Vagina (tissue), 2 donors: ENCODE results near the gene NUBP2. TPM values are rescaled to one million over a fixed set of nuclear protein-coding genes. Genes with fewer than 3 reads are reported as not detected.

Experiments
- DNase-seq, 2 donors: peaks; one replicate each; pipeline ENCODE4 v3.0.0-alpha.2; 2017; ENCODE audit errors: extremely low spot score in 2 of 2
- H3K27ac ChIP-seq: fragments of 200-600 bp; sonication (generic); one replicate; pipeline ENCODE4 v1.5.1; 2019
- H3K27me3 ChIP-seq: fragments of 200-600 bp; sonication (generic); one replicate; pipeline ENCODE4 v1.5.1; 2019
- H3K36me3 ChIP-seq, 2 donors: fragments of 200-600 bp; sonication (generic); one replicate each; pipeline ENCODE4 v1.5.1; 2017 to 2019
- H3K4me1 ChIP-seq: fragments of 200-600 bp; sonication (generic); one replicate; pipeline ENCODE4 v1.5.1; 2019
- H3K4me3 ChIP-seq, 2 donors: fragments of 200-600 bp; sonication (generic); 1 replicate in 1 of 2; 2 replicates in 1 of 2; pipeline ENCODE4 v1.5.1; 2016 to 2019
- H3K9me3 ChIP-seq: fragments of 200-600 bp; sonication (generic); one replicate; pipeline ENCODE4 v1.5.1; 2019
- CTCF ChIP-seq, 3 experiments: fragments of 450-650 bp in 2 of 3; fragments of 200-600 bp in 1 of 3; sonication (generic) in 1 of 3; IDR thresholded peaks; one replicate each; pipeline ENCODE4 v1.5.1; 2017 to 2019; ENCODE audit warnings: antibody characterized with exemption in 3 of 3, mild to moderate bottlenecking in 2 of 3, moderate library complexity in 2 of 3
- POLR2A ChIP-seq, 2 donors: fragments of 450-650 bp; IDR thresholded peaks; one replicate each; pipeline ENCODE4 v1.6.1; 2017; ENCODE audit warnings: antibody characterized with exemption in 2 of 2, mild to moderate bottlenecking in 2 of 2, moderate library complexity in 2 of 2
- POLR2AphosphoS5 ChIP-seq, 2 donors: sonication (generic); formaldehyde crosslinking; IDR thresholded peaks; one replicate each; pipeline ENCODE4 v1.9.0; 2017; ENCODE audit warnings: antibody characterized with exemption in 2 of 2, mild to moderate bottlenecking in 2 of 2, low read depth in 1 of 2; ENCODE audit not compliant: insufficient read depth in 1 of 2
- intact Hi-C: fragments of 100-400 bp; cut with DNase I; formaldehyde crosslinking; loops from one replicate; pipeline ENCODE4 v1.15.1; 2023
- total RNA-seq: library from RNA; depleted of rRNA; stranded (reverse); fragments of >200 nt; gene quantifications from one replicate; pipeline ENCODE4 v1.2.3, GENCODE V29; 2016

The NUBP2 gene
- total RNA-seq, 1 donor from 2014 or later: 40.8 TPM

- Histone ChIP-seq H3K27ac (no peak overlapping the region), H3K4me1 (no peaks in the 10 kb centered on the region), H3K4me3 (no peak overlapping the region), H3K27me3 (no peaks in the 10 kb centered on the region), H3K36me3 (peaks cover 0 to 58% of the 10 kb centered on the region in 2 donors), H3K9me3 (no peaks in the 10 kb centered on the region)
- intact Hi-C loops: no loop called here
- DNase-seq: no peak
- no peak for TF ChIP-seq CTCF (IDR thresholded peaks at IDR 0.05)
- no peak for TF ChIP-seq POLR2AphosphoS5 (IDR thresholded peaks at IDR 0.05; ENCODE audit: insufficient read depth in 1 of 2, low read depth in 1 of 2)
- TF ChIP-seq POLR2A (IDR thresholded peaks at IDR 0.05): no peak
Observed at GRCh38 chr16:1749152-1750117, 33.3 kb upstream of the NUBP2 start.

- intact Hi-C loops: no loop called here
- H3K36me3 ChIP-seq: peaks cover 0 to 54% of the 10 kb centered on the region in 2 donors
- TF ChIP-seq CTCF (IDR thresholded peaks at IDR 0.05): no peak
- TF ChIP-seq POLR2AphosphoS5 (IDR thresholded peaks at IDR 0.05; ENCODE audit: insufficient read depth in 1 of 2, low read depth in 1 of 2): no peak
- no peaks in the 10 kb centered on the region for H3K4me1 ChIP-seq
- no peaks in the 10 kb centered on the region for H3K9me3 ChIP-seq
- no peak for DNase-seq
- H3K27ac ChIP-seq: no peak overlapping the region
- H3K4me3 ChIP-seq: no peak overlapping the region
- no peaks in the 10 kb centered on the region for H3K27me3 ChIP-seq
Observed at GRCh38 chr16:1751946-1752345, 30.8 kb upstream of the NUBP2 start.

GRCh38 chr16:1752853-1753252 is 29.9 kb upstream of the NUBP2 start:
- Histone ChIP-seq H3K27ac (no peak overlapping the region), H3K9me3 (no peaks in the 10 kb centered on the region), H3K4me3 (no peak overlapping the region), H3K36me3 (peaks cover 0 to 56% of the 10 kb centered on the region in 2 donors), H3K4me1 (no peaks in the 10 kb centered on the region), H3K27me3 (no peaks in the 10 kb centered on the region)
- DNase-seq: no peak
- TF ChIP-seq CTCF (IDR thresholded peaks at IDR 0.05) (no peak), POLR2AphosphoS5 (IDR thresholded peaks at IDR 0.05; ENCODE audit: insufficient read depth in 1 of 2, low read depth in 1 of 2) (no peak), POLR2A (IDR thresholded peaks at IDR 0.05) (no peak)
- intact Hi-C loops: no loop called here

DNA sequence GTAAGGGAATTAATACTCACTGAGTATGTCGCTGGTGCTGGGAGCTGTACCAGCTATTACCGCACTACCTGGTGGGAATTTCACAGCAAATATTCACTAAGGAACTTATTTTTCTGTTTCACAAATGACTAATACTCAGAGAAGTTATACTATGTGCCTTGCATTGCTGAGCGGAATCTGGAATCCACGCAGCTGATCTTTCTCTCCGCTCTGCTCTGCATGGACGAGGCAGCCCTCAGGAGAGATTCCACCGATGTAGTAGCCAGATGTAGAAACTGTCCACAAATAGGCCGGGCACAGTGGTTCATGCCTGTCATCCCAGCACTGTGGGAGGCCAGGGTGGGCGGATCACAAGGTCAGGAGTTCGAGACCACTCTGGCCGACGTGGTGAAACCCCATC is 28.6 kb upstream of the NUBP2 start:
- no peak for DNase-seq
- no peaks in the 10 kb centered on the region for H3K27me3 ChIP-seq
- no peaks in the 10 kb centered on the region for H3K4me1 ChIP-seq
- intact Hi-C loops: no loop called here
- no peak for TF ChIP-seq POLR2A (IDR thresholded peaks at IDR 0.05)
- TF ChIP-seq CTCF (IDR thresholded peaks at IDR 0.05): no peak
- TF ChIP-seq POLR2AphosphoS5 (IDR thresholded peaks at IDR 0.05; ENCODE audit: insufficient read depth in 1 of 2, low read depth in 1 of 2): no peak
- peaks cover 0 to 51% of the 10 kb centered on the region in 2 donors for H3K36me3 ChIP-seq
- H3K27ac ChIP-seq: no peak overlapping the region
- H3K4me3 ChIP-seq: no peak overlapping the region
- H3K9me3 ChIP-seq: no peaks in the 10 kb centered on the region
